ENCODE results near the gene TENT5A.
"Not testable (repeated sequence)": the region's sequence is repeated elsewhere in the genome, so short reads cannot be mapped to it uniquely, and the experiment has no call there.

Gene TENT5A

DNA sequence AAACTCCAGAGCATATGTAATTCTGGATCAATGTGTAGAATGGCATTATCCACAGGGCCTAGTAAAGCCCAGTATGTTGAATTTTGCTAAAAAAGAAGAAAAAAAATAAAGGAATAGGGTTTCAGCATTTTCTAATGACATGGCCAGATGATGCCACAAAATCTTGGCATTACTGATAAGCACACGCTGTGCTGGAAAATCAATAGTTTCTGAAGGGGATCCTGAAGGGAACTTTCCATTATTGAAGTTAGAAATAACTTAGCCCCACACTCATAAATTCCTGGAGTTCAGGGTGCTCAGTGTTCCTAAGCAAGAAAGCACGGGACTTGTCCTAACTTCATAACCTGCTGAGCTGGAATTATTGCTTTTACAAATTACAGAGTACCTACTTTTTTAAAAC lies 10.8 kb downstream of the TENT5A start:
- Histone ChIP-seq H3K4me2 (ENCODE audit: low read depth, low read length) (no peak overlapping the region), H4K20me1 (ENCODE audit: insufficient read depth, low read length) (no peaks in the 10 kb centered on the region), H3K36me3 (replicated peaks; ENCODE audit: insufficient read depth, low read length) (no peaks in the 10 kb centered on the region), H3K9ac (ENCODE audit: low read length) (no peak overlapping the region), H3K9me2 (replicated peaks; ENCODE audit: insufficient read depth, low read length) (no peaks in the 10 kb centered on the region), H3K79me2 (ENCODE audit: low read length) (no peaks in the 10 kb centered on the region), H2AFZ (ENCODE audit: low read length) (no peak overlapping the region), H3K4me1 (ENCODE audit: low read length) (no peaks in the 10 kb centered on the region), H3K27me3 (replicated peaks; ENCODE audit: insufficient read depth, low read length) (no peaks in the 10 kb centered on the region), H3F3A (ENCODE audit: insufficient read depth, low read length) (no peaks in the 10 kb centered on the region), H3K4me3 (ENCODE audit: low read length) (no peak overlapping the region), H3K9me3 (replicated peaks; ENCODE audit: insufficient read depth, low read length) (no peaks in the 10 kb centered on the region), H3K27ac (ENCODE audit: low read length) (no peak overlapping the region)
- no peak for DNase-seq
- TF ChIP-seq, protein P1, sequence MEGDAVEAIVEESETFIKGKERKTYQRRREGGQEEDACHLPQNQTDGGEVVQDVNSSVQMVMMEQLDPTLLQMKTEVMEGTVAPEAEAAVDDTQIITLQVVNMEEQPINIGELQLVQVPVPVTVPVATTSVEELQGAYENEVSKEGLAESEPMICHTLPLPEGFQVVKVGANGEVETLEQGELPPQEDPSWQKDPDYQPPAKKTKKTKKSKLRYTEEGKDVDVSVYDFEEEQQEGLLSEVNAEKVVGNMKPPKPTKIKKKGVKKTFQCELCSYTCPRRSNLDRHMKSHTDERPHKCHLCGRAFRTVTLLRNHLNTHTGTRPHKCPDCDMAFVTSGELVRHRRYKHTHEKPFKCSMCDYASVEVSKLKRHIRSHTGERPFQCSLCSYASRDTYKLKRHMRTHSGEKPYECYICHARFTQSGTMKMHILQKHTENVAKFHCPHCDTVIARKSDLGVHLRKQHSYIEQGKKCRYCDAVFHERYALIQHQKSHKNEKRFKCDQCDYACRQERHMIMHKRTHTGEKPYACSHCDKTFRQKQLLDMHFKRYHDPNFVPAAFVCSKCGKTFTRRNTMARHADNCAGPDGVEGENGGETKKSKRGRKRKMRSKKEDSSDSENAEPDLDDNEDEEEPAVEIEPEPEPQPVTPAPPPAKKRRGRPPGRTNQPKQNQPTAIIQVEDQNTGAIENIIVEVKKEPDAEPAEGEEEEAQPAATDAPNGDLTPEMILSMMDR (IDR thresholded peaks at IDR 0.05; ENCODE audit: low read length) = no peak
- no peak for TF ChIP-seq EZH2phosphoT487 (IDR thresholded peaks at IDR 0.05; ENCODE audit: low read length)
- TF ChIP-seq EZH2 (optimal IDR thresholded peaks at IDR 0.05; ENCODE audit: low read depth, low read length) = no peak

DNA sequence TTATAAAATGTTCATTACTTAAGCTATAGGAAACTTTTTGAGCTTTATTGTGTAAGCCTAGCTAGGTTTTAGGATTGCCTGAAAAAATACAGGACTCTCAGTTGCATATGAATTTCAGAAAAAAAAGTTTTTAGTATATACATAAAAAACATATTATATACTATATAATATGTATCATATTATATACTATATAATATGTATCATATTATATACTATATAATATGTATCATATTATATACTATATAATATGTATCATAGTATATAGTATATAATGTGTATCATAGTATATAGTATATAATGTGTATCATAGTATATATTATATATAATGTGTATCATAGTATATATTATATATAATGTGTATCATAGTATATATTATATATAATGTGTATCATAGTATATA lies 11.9 kb downstream of the TENT5A start:
- H3K4me3 ChIP-seq (ENCODE audit: low read length); H3K36me3 ChIP-seq (replicated peaks; ENCODE audit: insufficient read depth, low read length); H3K4me1 ChIP-seq (ENCODE audit: low read length); H2AFZ ChIP-seq (ENCODE audit: low read length); H3K4me2 ChIP-seq (ENCODE audit: low read depth, low read length); H3K9ac ChIP-seq (ENCODE audit: low read length); H3K79me2 ChIP-seq (ENCODE audit: low read length); DNase-seq; H3K9me2 ChIP-seq (replicated peaks; ENCODE audit: insufficient read depth, low read length); H3K27me3 ChIP-seq (replicated peaks; ENCODE audit: insufficient read depth, low read length); H4K20me1 ChIP-seq (ENCODE audit: insufficient read depth, low read length); H3K27ac ChIP-seq (ENCODE audit: low read length); H3K9me3 ChIP-seq (replicated peaks; ENCODE audit: insufficient read depth, low read length); H3F3A ChIP-seq (ENCODE audit: insufficient read depth, low read length): not testable (repeated sequence)

DNA sequence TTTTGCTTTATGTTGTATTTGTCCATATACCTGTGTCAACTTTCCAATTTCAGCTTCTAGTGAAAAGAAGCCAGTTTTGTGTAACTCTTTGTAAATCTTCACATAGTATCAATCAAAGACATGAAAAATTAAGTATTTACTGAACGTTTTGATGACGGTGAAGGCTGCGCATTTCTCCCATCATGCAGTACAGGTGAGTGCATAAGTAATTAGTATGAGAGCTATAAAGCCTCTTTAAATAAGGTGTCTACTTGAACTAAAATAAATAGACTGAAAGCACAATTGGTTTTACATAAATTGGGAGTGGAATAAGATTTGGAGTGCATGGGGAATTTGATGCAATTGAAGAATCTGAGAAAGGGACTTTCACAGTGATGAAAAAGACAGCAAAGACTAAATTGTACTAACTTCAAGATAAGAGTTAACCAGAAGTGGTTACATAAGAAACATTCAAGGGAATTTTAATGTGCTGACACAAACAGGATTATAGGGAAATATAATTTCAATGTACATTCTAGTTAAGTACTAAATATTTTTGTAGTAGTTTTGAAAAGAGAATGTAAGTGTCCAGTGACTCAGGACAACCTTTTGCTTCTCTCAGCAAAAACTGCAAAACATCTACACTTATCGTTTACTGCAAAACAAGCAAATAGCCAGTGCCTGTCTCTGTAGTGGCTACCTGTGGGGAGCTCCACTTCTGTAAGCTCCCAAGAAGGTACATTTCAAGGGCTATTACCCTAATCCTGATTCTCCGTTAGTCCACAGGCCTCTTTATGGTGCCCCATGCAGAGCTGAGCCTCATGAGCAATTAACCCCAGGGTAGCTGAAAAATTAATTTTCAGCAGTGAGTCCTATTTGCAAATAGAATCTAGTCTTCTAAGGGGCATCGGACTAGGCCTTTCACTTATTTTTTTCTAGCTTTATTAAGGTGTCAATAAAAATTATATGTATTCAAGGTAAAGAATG lies 13.0 kb downstream of the TENT5A start:
- Histone ChIP-seq H3K4me3 (ENCODE audit: low read length) (no peak overlapping the region), H3K9me2 (replicated peaks; ENCODE audit: insufficient read depth, low read length) (no peaks in the 10 kb centered on the region), H3F3A (ENCODE audit: insufficient read depth, low read length) (no peaks in the 10 kb centered on the region), H3K9ac (ENCODE audit: low read length) (no peak overlapping the region), H3K36me3 (replicated peaks; ENCODE audit: insufficient read depth, low read length) (no peaks in the 10 kb centered on the region), H2AFZ (ENCODE audit: low read length) (no peak overlapping the region), H3K27ac (ENCODE audit: low read length) (no peak overlapping the region), H3K4me1 (ENCODE audit: low read length) (no peaks in the 10 kb centered on the region), H3K27me3 (replicated peaks; ENCODE audit: insufficient read depth, low read length) (no peaks in the 10 kb centered on the region), H3K4me2 (ENCODE audit: low read depth, low read length) (no peak overlapping the region), H3K79me2 (ENCODE audit: low read length) (no peaks in the 10 kb centered on the region), H4K20me1 (ENCODE audit: insufficient read depth, low read length) (no peaks in the 10 kb centered on the region), H3K9me3 (replicated peaks; ENCODE audit: insufficient read depth, low read length) (no peaks in the 10 kb centered on the region)
- TF ChIP-seq, protein P1 (IDR thresholded peaks at IDR 0.05; ENCODE audit: low read length) = no peak
- no peak for TF ChIP-seq EZH2phosphoT487 (IDR thresholded peaks at IDR 0.05; ENCODE audit: low read length)
- TF ChIP-seq EZH2 (optimal IDR thresholded peaks at IDR 0.05; ENCODE audit: low read depth, low read length) = no peak
- no peak for DNase-seq

DNA sequence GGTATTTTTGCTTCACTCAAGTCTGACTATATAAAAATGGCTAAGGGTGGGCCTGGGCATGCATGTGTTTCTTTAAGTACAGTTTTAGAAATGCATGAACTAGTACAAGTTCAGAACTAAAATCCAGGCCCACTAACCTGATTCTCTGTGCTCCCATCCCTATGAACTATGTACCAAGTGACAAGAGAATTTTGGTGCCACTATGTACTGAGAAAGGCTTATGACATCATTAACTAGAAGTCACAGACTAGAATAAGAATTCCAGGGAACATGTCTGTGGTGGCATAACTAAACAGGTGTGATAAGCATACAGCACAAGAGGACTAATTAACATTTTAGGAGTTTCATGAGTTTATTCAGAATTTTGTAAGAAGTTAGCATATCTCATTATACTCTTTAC lies 16.1 kb downstream of the TENT5A start:
- TF ChIP-seq EZH2phosphoT487 (IDR thresholded peaks at IDR 0.05; ENCODE audit: low read length) (no peak), EZH2 (optimal IDR thresholded peaks at IDR 0.05; ENCODE audit: low read depth, low read length) (no peak)
- TF ChIP-seq, protein P1 (IDR thresholded peaks at IDR 0.05; ENCODE audit: low read length) = no peak
- H3K4me3 ChIP-seq (ENCODE audit: low read length) = no peak overlapping the region
- DNase-seq = no peak

More for the DNA sequence above, 16.1 kb downstream of the TENT5A start:
- no peaks in the 10 kb centered on the region for H3F3A ChIP-seq (ENCODE audit: insufficient read depth, low read length)
- H3K4me2 ChIP-seq (ENCODE audit: low read depth, low read length) = no peak overlapping the region
- no peak overlapping the region for H3K27ac ChIP-seq (ENCODE audit: low read length)
- no peaks in the 10 kb centered on the region for H3K36me3 ChIP-seq (replicated peaks; ENCODE audit: insufficient read depth, low read length)
- no peak overlapping the region for H2AFZ ChIP-seq (ENCODE audit: low read length)
- no peaks in the 10 kb centered on the region for H3K27me3 ChIP-seq (replicated peaks; ENCODE audit: insufficient read depth, low read length)
- no peaks in the 10 kb centered on the region for H3K4me1 ChIP-seq (ENCODE audit: low read length)
- no peaks in the 10 kb centered on the region for H4K20me1 ChIP-seq (ENCODE audit: insufficient read depth, low read length)
- H3K9me2 ChIP-seq (replicated peaks; ENCODE audit: insufficient read depth, low read length) = no peaks in the 10 kb centered on the region
- H3K9me3 ChIP-seq (replicated peaks; ENCODE audit: insufficient read depth, low read length) = no peaks in the 10 kb centered on the region
- no peaks in the 10 kb centered on the region for H3K79me2 ChIP-seq (ENCODE audit: low read length)
- H3K9ac ChIP-seq (ENCODE audit: low read length) = no peak overlapping the region
